HEK293 (cell line): ENCODE measurements around the gene DOK3.
A peak's percentile ranks its signal among the peaks of the same experiment; 100 is the strongest.

Experiments
- CTCF ChIA-PET: fragments of 350-600 bp; formaldehyde crosslinking; extraction: SDS; loops from one replicate; lab custom pipeline; 2021; ENCODE audit warnings: antibody characterized with exemption; lab: Yijun Ruan, JAX
- POLR2A ChIA-PET: fragments of 300-600 bp; formaldehyde crosslinking; extraction: SDS; loops from one replicate; lab custom pipeline; 2020; ENCODE audit warnings: antibody characterized with exemption, inconsistent platforms; lab: Yijun Ruan, JAX
- H3K27ac ChIP-seq: fragments of 200-500 bp; sonication (Bioruptor generic); 2 replicates; pipeline ENCODE4 v1.5.1; 2014; ENCODE audit warnings: low read depth, low read length, control low read depth, inconsistent platforms; ENCODE audit errors: extremely low read depth
- H3K36me3 ChIP-seq, 2 experiments: fragments of 200-500 bp in 1 of 2; sonication (Bioruptor generic) in 1 of 2; 1 replicate in 1 of 2; 2 replicates in 1 of 2; pipeline ENCODE4 v1.5.1; 2014 to 2017; ENCODE audit warnings: inconsistent platforms in 2 of 2, low read length in 2 of 2; ENCODE audit not compliant: control insufficient read depth in 2 of 2, insufficient read depth in 1 of 2
- H3K4me1 ChIP-seq: fragments of 200-500 bp; sonication (Bioruptor generic); 2 replicates; pipeline ENCODE4 v1.5.1; 2014; ENCODE audit warnings: mild to moderate bottlenecking, low read length, inconsistent platforms; ENCODE audit not compliant: control insufficient read depth, insufficient read depth
- H3K4me3 ChIP-seq: 2 replicates; pipeline ENCODE4 v1.5.1; 2011; ENCODE audit warnings: low read depth, mild to moderate bottlenecking, control low read depth, low read length, moderate library complexity
- H3K9me3 ChIP-seq: fragments of 200-500 bp; sonication (Bioruptor generic); 2 replicates; pipeline ENCODE4 v1.5.1; 2014; ENCODE audit warnings: low read depth, low read length, inconsistent platforms; ENCODE audit not compliant: control insufficient read depth, insufficient read depth
- IKZF3 ChIP-seq: fragments of 450-650 bp; IDR thresholded peaks from 2 replicates; pipeline ENCODE4 v1.5.0; 2018; ENCODE audit warnings: missing biosample characterization, mild to moderate bottlenecking, missing genetic modification characterization, moderate library complexity
- PRDM1 ChIP-seq: fragments of 450-650 bp; formaldehyde crosslinking; IDR thresholded peaks from 2 replicates; pipeline ENCODE4; 2016; ENCODE audit warnings: missing biosample characterization, missing genetic modification characterization
- SP2 ChIP-seq: fragments of 450-650 bp; formaldehyde crosslinking; IDR thresholded peaks from 2 replicates; pipeline ENCODE4 v1.5.1; 2016; ENCODE audit warnings: missing biosample characterization, missing genetic modification characterization
- SP3 ChIP-seq: fragments of 450-650 bp; formaldehyde crosslinking; IDR thresholded peaks from 2 replicates; pipeline ENCODE4 v1.5.1; 2016; ENCODE audit warnings: missing biosample characterization, missing genetic modification characterization
- YY1 ChIP-seq: fragments of 450-650 bp; formaldehyde crosslinking; IDR thresholded peaks from 2 replicates; pipeline ENCODE4 v1.5.1; 2018; ENCODE audit warnings: missing biosample characterization, missing genetic modification characterization
- ZBTB20 ChIP-seq: fragments of 450-650 bp; formaldehyde crosslinking; IDR thresholded peaks from 2 replicates; pipeline ENCODE4 v1.5.1; 2016; ENCODE audit warnings: missing biosample characterization, missing genetic modification characterization
- ZIC2 ChIP-seq: fragments of 450-650 bp; formaldehyde crosslinking; IDR thresholded peaks from 2 replicates; pipeline ENCODE4 v1.5.1; 2016; ENCODE audit warnings: missing biosample characterization, missing genetic modification characterization
- ZNF114 ChIP-seq: fragments of 450-650 bp; formaldehyde crosslinking; IDR thresholded peaks from 2 replicates; pipeline ENCODE4 v1.5.0; 2017; ENCODE audit warnings: missing biosample characterization, missing genetic modification characterization
- ZNF146 ChIP-seq: fragments of 450-650 bp; formaldehyde crosslinking; IDR thresholded peaks from 2 replicates; pipeline ENCODE4 v1.5.1; 2016; ENCODE audit warnings: missing biosample characterization, missing genetic modification characterization
- ZNF184 ChIP-seq: fragments of 450-650 bp; IDR thresholded peaks from 2 replicates; pipeline ENCODE4 v1.5.1; 2018; ENCODE audit warnings: missing biosample characterization, mild to moderate bottlenecking, missing genetic modification characterization
- ZNF202 ChIP-seq: fragments of 450-650 bp; formaldehyde crosslinking; IDR thresholded peaks from 2 replicates; pipeline ENCODE4 v1.5.1; 2016; ENCODE audit warnings: missing biosample characterization, missing genetic modification characterization, borderline replicate concordance
- ZNF248 ChIP-seq: fragments of 450-650 bp; formaldehyde crosslinking; IDR thresholded peaks from 2 replicates; pipeline ENCODE4 v1.5.1; 2017; ENCODE audit warnings: missing biosample characterization, missing genetic modification characterization
- ZNF341 ChIP-seq: fragments of 450-650 bp; formaldehyde crosslinking; IDR thresholded peaks from 2 replicates; pipeline ENCODE4; 2016; ENCODE audit warnings: low read depth, missing biosample characterization, missing genetic modification characterization
- ZNF366 ChIP-seq: fragments of 450-650 bp; formaldehyde crosslinking; conservative IDR thresholded peaks from 2 replicates; pipeline ENCODE4 v1.5.1; 2016; ENCODE audit warnings: missing biosample characterization, missing genetic modification characterization
- ZNF600 ChIP-seq: fragments of 450-650 bp; formaldehyde crosslinking; IDR thresholded peaks from 2 replicates; pipeline ENCODE4 v1.5.1; 2016; ENCODE audit warnings: missing biosample characterization, missing genetic modification characterization
- ZNF701 ChIP-seq: fragments of 450-650 bp; formaldehyde crosslinking; IDR thresholded peaks from 2 replicates; pipeline ENCODE4 v1.5.1; 2016; ENCODE audit warnings: missing biosample characterization, missing genetic modification characterization
- ZNF791 ChIP-seq: fragments of 450-650 bp; formaldehyde crosslinking; IDR thresholded peaks from 2 replicates; pipeline ENCODE4 v1.5.1; 2016; ENCODE audit warnings: missing biosample characterization, missing genetic modification characterization
- TF ChIP-seq, protein P1 (sequence below): fragments of 450-650 bp; formaldehyde crosslinking; IDR thresholded peaks from 2 replicates; pipeline ENCODE4 v1.5.1; 2016; ENCODE audit warnings: missing biosample characterization, missing genetic modification characterization
- TF ChIP-seq, protein P2 (sequence below): fragments of 450-650 bp; IDR thresholded peaks from 2 replicates; pipeline ENCODE4 v1.5.1; 2018; ENCODE audit warnings: missing biosample characterization, mild to moderate bottlenecking, missing genetic modification characterization

Gene DOK3

DNA sequence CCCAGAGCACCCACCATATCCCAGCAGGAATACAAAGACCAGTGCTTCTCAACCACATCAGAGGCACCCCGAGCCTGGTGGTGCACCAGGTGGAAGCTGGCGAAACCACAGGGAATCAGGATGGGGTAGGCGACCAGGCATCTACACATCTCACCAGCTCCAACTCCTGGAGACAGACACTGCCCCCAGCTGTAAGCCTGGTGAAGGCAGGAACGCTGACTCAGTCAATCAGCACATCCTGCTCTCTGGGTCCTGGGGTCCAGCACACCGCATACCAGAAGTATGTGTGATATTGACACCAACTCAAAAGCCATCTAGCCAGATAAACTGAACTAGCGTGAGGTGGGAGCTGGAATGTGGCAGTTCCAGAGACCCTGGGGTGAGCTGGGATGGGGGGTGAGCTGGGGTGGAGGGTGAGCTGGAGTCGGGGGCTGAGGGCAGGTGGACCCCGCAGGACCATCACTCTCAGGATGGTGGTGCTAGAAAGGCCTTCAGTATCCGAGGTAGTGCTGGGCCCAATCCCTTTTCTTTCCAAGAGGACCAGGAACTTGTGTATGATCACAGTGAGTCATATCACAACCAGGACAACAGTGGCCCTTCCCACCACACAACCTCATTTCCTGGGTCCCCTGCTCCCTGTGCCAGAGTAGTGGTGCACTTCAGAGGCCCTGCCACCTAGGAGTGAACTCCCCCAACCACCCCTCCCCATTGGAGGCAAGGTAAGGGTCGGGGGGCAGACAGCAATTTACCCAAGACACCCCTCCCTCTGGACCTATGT, 38.7 kb downstream of the DOK3 start:
- no peak overlapping the region for H3K4me3 ChIP-seq
- H3K27ac ChIP-seq: no peak overlapping the region
- no peaks in the 10 kb centered on the region for H3K9me3 ChIP-seq
- H3K36me3 ChIP-seq: peaks cover 5 to 53% of the 10 kb centered on the region in 2 experiments; a peak in 2 of 3 replicates
- TF ChIP-seq, protein P1, sequence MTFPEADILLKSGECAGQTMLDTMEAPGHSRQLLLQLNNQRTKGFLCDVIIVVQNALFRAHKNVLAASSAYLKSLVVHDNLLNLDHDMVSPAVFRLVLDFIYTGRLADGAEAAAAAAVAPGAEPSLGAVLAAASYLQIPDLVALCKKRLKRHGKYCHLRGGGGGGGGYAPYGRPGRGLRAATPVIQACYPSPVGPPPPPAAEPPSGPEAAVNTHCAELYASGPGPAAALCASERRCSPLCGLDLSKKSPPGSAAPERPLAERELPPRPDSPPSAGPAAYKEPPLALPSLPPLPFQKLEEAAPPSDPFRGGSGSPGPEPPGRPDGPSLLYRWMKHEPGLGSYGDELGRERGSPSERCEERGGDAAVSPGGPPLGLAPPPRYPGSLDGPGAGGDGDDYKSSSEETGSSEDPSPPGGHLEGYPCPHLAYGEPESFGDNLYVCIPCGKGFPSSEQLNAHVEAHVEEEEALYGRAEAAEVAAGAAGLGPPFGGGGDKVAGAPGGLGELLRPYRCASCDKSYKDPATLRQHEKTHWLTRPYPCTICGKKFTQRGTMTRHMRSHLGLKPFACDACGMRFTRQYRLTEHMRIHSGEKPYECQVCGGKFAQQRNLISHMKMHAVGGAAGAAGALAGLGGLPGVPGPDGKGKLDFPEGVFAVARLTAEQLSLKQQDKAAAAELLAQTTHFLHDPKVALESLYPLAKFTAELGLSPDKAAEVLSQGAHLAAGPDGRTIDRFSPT (tag by site-specific recombination): no peak
- 0 out of 2 replicates have a peak, but pooled peaks have one; percentile 14 for TF ChIP-seq ZNF600 (tag by site-specific recombination)
- ChIA-PET CTCF (interaction anchor here (0.7 to 3.1 kb wide), 4 partner anchors 14 to 25 kb away, joined by 7 to 14 read pairs (median 10); no protein-coding TSS in a partner anchor), POLR2A (interaction anchor here (0.7 to 7.3 kb wide), 6 partner anchors 8 to 100 kb away, joined by 3 to 102 read pairs (median 6); partner anchors contain the start of gene PDLIM7)
- H3K4me1 ChIP-seq: peaks cover 4% of the 10 kb centered on the region

DNA sequence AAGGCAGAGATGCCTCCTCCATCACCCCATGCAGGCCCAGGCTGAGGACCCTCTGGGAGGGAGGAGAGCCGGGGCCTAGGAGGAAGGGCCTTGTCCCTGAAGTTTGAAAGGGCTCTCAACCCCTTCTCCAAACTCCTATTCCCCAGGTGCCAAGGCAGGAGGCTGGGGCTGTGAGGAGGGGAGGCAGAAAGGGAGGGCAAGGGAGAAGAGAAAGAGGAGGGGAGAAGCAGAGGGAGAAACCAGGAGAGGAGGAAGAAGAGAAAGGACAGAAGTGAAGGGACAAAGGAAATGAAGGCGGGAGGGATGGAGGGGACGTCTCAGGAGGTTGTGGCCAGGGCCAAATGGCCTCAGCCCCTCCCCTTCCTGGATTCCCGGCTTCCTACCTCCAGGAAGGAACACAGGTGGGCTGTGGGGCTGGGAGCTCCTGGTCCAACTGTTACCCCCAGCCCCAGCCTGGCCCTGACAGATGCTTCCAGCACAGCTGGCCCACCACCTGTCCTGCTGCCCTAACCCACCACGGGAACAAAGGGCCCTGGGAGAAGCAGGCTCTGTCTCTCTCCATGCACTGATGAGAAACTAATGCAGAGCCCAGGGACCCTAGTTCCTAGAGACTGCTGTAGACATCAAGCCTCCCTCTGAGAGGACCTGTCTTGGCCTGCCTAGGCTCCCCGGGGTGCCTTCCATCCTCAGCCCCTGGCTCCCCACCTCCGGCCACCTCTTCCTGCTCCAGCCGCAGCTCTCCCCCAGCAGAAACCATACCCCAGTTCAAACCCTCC, 39.7 kb downstream of the DOK3 start:
- no peaks in the 10 kb centered on the region for H3K9me3 ChIP-seq
- H3K4me1 ChIP-seq: peaks cover 4% of the 10 kb centered on the region
- no peak overlapping the region for H3K4me3 ChIP-seq
- H3K27ac ChIP-seq: no peak overlapping the region
- POLR2A ChIA-PET: interaction anchor here (1.0 to 7.3 kb wide), 5 partner anchors 9 to 27 kb away, joined by 3 to 102 read pairs (median 15); partner anchors contain the start of gene PDLIM7
- peaks cover 14 to 62% of the 10 kb centered on the region in 2 experiments; a peak in 2 of 3 replicates for H3K36me3 ChIP-seq
- CTCF ChIA-PET: interaction anchor here (0.7 to 3.1 kb wide), 6 partner anchors 13 to 162 kb away, joined by 3 to 12 read pairs (median 3); no protein-coding TSS in a partner anchor
- no peak for TF ChIP-seq ZNF248 (tag by site-specific recombination)
- TF ChIP-seq ZBTB20 (tag by site-specific recombination): peak; percentile 86
- TF ChIP-seq ZNF202: no peak
- no peak for TF ChIP-seq IKZF3
- no peak for TF ChIP-seq SP3
- TF ChIP-seq SP2: peak; percentile 20; the same call in 1 of the 2 replicates
- no peak for TF ChIP-seq ZNF114 (tag by site-specific recombination)
- peak; percentile 93 for TF ChIP-seq PRDM1 (tag by site-specific recombination)
- TF ChIP-seq ZNF184 (tag by site-specific recombination): no peak
- no peak for TF ChIP-seq YY1 (tag by site-specific recombination)
- TF ChIP-seq ZIC2: peak; percentile 76
- no peak for TF ChIP-seq ZNF146 (tag by site-specific recombination)
- TF ChIP-seq ZNF341 (tag by site-specific recombination): no peak
- peak; percentile 62 for TF ChIP-seq ZNF366
- TF ChIP-seq ZNF701: no peak
- TF ChIP-seq ZNF791: no peak
- TF ChIP-seq, protein P2, sequence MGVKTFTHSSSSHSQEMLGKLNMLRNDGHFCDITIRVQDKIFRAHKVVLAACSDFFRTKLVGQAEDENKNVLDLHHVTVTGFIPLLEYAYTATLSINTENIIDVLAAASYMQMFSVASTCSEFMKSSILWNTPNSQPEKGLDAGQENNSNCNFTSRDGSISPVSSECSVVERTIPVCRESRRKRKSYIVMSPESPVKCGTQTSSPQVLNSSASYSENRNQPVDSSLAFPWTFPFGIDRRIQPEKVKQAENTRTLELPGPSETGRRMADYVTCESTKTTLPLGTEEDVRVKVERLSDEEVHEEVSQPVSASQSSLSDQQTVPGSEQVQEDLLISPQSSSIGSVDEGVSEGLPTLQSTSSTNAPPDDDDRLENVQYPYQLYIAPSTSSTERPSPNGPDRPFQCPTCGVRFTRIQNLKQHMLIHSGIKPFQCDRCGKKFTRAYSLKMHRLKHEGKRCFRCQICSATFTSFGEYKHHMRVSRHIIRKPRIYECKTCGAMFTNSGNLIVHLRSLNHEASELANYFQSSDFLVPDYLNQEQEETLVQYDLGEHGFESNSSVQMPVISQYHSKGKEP (tag by site-specific recombination): no peak
- TF ChIP-seq, all 188 proteins: peak for 5
